Measurements from ENCODE around the gene SCN3B. TPM values are rescaled to one million over a fixed set of nuclear protein-coding genes. Genes with fewer than 3 reads are reported as not detected.

SCN3B gene
- total RNA-seq, 1 donor from 2014 or later, result 3.2 TPM

DNA sequence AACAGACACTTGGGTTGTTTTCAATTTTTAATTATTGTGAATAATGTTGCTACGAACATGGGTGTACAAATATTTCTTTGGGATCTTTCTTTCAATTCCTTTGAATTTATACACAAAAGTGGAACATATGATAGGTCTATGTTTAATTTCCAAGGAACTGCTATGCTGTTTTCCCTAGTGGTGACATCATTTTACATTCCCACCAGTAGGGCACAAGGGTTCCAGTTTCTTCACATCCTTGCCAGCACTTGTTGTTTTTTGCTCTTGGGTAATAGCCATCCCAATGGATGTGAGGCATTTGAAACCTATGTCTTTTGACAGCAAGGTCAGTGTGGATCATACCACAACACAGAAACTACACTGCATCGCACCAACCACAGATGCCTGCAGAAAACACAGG is 41.8 kb upstream of the SCN3B start:
- intact Hi-C loops (cut with DNase I), result no loop called here

GRCh38 chr11:123695231-123695630 is 40.8 kb upstream of the SCN3B start:
- no peak for DNase-seq (ENCODE audit: extremely low spot score in 2 of 2)
- no peak overlapping the region for H3K27ac ChIP-seq
- H3K36me3 ChIP-seq, result no peaks in the 10 kb centered on the region
- no peaks in the 10 kb centered on the region for H3K27me3 ChIP-seq
- TF ChIP-seq, protein P1, sequence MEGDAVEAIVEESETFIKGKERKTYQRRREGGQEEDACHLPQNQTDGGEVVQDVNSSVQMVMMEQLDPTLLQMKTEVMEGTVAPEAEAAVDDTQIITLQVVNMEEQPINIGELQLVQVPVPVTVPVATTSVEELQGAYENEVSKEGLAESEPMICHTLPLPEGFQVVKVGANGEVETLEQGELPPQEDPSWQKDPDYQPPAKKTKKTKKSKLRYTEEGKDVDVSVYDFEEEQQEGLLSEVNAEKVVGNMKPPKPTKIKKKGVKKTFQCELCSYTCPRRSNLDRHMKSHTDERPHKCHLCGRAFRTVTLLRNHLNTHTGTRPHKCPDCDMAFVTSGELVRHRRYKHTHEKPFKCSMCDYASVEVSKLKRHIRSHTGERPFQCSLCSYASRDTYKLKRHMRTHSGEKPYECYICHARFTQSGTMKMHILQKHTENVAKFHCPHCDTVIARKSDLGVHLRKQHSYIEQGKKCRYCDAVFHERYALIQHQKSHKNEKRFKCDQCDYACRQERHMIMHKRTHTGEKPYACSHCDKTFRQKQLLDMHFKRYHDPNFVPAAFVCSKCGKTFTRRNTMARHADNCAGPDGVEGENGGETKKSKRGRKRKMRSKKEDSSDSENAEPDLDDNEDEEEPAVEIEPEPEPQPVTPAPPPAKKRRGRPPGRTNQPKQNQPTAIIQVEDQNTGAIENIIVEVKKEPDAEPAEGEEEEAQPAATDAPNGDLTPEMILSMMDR (IDR thresholded peaks at IDR 0.05), result no peak
- TF ChIP-seq POLR2A (IDR thresholded peaks at IDR 0.05) (no peak), POLR2AphosphoS5 (IDR thresholded peaks at IDR 0.05; ENCODE audit: insufficient read depth in 1 of 2, low read depth in 1 of 2) (no peak)
- H3K4me1 ChIP-seq, result no peaks in the 10 kb centered on the region
- no peak overlapping the region for H3K4me3 ChIP-seq
- intact Hi-C loops (cut with DNase I), result no loop called here
- no peaks in the 10 kb centered on the region for H3K9me3 ChIP-seq

More for the DNA sequence above, 41.8 kb upstream of the SCN3B start:
- no peaks in the 10 kb centered on the region for H3K27me3 ChIP-seq
- H3K9me3 ChIP-seq, result no peaks in the 10 kb centered on the region
- no peak overlapping the region for H3K27ac ChIP-seq
- no peak for DNase-seq (ENCODE audit: extremely low spot score in 2 of 2)
- TF ChIP-seq POLR2A (IDR thresholded peaks at IDR 0.05), result no peak
- no peak overlapping the region for H3K4me3 ChIP-seq
- H3K4me1 ChIP-seq, result no peaks in the 10 kb centered on the region
- no peaks in the 10 kb centered on the region for H3K36me3 ChIP-seq

GRCh38 chr11:123694551-123694950 is 40.1 kb upstream of the SCN3B start:
- no peak for DNase-seq (ENCODE audit: extremely low spot score in 2 of 2)
- intact Hi-C loops (cut with DNase I), result no loop called here
- Histone ChIP-seq H3K27ac (no peak overlapping the region), H3K4me3 (no peak overlapping the region), H3K9me3 (no peaks in the 10 kb centered on the region), H3K36me3 (no peaks in the 10 kb centered on the region), H3K27me3 (no peaks in the 10 kb centered on the region), H3K4me1 (no peaks in the 10 kb centered on the region)
- TF ChIP-seq POLR2A (IDR thresholded peaks at IDR 0.05), result no peak
- no peak for TF ChIP-seq POLR2AphosphoS5 (IDR thresholded peaks at IDR 0.05; ENCODE audit: insufficient read depth in 1 of 2, low read depth in 1 of 2)
- TF ChIP-seq, protein P1 (IDR thresholded peaks at IDR 0.05), result no peak

DNA sequence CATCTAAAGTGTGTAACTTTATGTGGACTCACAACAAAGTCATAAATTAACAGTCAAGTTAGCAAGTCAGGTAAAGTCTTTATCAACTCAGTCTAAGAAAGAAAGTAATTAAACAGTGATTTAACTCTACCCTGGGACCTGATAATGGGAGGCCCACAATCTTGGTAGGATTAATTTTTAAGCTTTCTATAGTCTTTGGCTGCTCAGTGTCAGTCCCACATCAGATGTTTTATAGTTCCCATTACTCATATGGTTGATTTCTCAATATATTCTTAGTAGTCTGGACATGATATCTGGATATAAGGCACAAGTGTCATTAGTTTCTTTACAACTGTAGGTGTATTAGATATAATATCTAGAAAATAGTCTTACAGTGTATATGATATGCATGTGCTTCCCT is 38.5 kb upstream of the SCN3B start:
- no peaks in the 10 kb centered on the region for H3K27me3 ChIP-seq

GRCh38 chr11:123690485-123690884 is 36.1 kb upstream of the SCN3B start:
- Histone ChIP-seq H3K27ac (no peak overlapping the region), H3K36me3 (no peaks in the 10 kb centered on the region), H3K4me1 (no peaks in the 10 kb centered on the region), H3K27me3 (no peaks in the 10 kb centered on the region), H3K9me3 (no peaks in the 10 kb centered on the region), H3K4me3 (no peak overlapping the region)
- TF ChIP-seq POLR2A (IDR thresholded peaks at IDR 0.05), result no peak
- no peak for TF ChIP-seq POLR2AphosphoS5 (IDR thresholded peaks at IDR 0.05; ENCODE audit: insufficient read depth in 1 of 2, low read depth in 1 of 2)
- TF ChIP-seq, protein P1 (IDR thresholded peaks at IDR 0.05), result no peak
- intact Hi-C loops (cut with DNase I), result no loop called here
- no peak for DNase-seq (ENCODE audit: extremely low spot score in 2 of 2)

More for the DNA sequence above, 38.5 kb upstream of the SCN3B start:
- Histone ChIP-seq H3K27ac (no peak overlapping the region), H3K4me1 (no peaks in the 10 kb centered on the region), H3K9me3 (no peaks in the 10 kb centered on the region), H3K4me3 (no peak overlapping the region), H3K36me3 (no peaks in the 10 kb centered on the region)
- no peak for DNase-seq (ENCODE audit: extremely low spot score in 2 of 2)
- intact Hi-C loops (cut with DNase I), result no loop called here
- TF ChIP-seq POLR2AphosphoS5 (IDR thresholded peaks at IDR 0.05; ENCODE audit: insufficient read depth in 1 of 2, low read depth in 1 of 2) (no peak), POLR2A (IDR thresholded peaks at IDR 0.05) (no peak)
- TF ChIP-seq, protein P1 (IDR thresholded peaks at IDR 0.05), result no peak

All from vagina (tissue), 2 donors.